Measurements from ENCODE around the gene IFI27. TPM values are rescaled to one million over a fixed set of nuclear protein-coding genes. Genes with fewer than 3 reads are reported as not detected.

The IFI27 gene
- total RNA-seq, 1 experiment from 2014 or later: 2.3 TPM

DNA sequence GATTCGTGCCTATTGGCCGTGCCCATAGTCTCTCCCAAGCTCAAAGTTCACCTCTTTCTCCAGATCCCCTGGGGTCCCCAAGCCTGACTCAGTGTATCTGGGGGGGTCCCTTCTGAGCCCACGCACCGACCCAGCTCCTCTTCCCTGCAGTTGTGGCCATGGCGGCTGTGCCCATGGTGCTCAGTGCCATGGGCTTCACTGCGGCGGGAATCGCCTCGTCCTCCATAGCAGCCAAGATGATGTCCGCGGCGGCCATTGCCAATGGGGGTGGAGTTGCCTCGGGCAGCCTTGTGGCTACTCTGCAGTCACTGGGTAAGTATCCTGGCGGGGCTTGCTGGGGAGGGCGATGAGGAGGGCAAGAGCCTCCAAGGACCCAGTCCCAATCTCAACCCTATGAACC, 5.1 kb downstream of the IFI27 start:
- CTCF ChIA-PET: no interaction called here
- ATAC-seq: no peak
- BruUV-seq (replicated peaks): no TSS peak
- no peaks in the 10 kb centered on the region for H3K4me1 ChIP-seq (ENCODE audit: control insufficient read depth, insufficient read depth, low read length)
- POLR2A ChIA-PET: interaction anchor here (0.5 to 0.6 kb wide), 2 partner anchors 19 to 68 kb away, joined by 3 to 4 read pairs; no protein-coding TSS in a partner anchor
- in situ Hi-C loops (cut with HindIII; ENCODE audit: low pct_unique_long_range_greater_than_20kb, low sequenced_read_pairs) (no loop called here), intact Hi-C loops (cut with micrococcal nuclease; ENCODE audit: unreplicated experiment) (no loop called here)
- DNase-seq (ENCODE audit: low read depth, low spot score): no peak
- H3K36me3 ChIP-seq (ENCODE audit: control insufficient read depth, insufficient read depth, low read length): no peaks in the 10 kb centered on the region; the same call in 1 of the 2 replicates
- no peak overlapping the region for H3K27ac ChIP-seq (ENCODE audit: low read length)
- TF ChIP-seq POLR2AphosphoS5 (IDR thresholded peaks at IDR 0.05; ENCODE audit: low read depth, low read length): no peak
- H3K4me3 ChIP-seq (ENCODE audit: low read depth in 2 of 2, low read length in 2 of 2): no peak overlapping the region
- H3K27me3 ChIP-seq (ENCODE audit: control insufficient read depth, insufficient read depth, low read length): no peaks in the 10 kb centered on the region
- no peaks in the 10 kb centered on the region for H3K9me3 ChIP-seq (ENCODE audit: control insufficient read depth, insufficient read depth, low read depth, low read length)

- H3K4me3 ChIP-seq (ENCODE audit: low read depth in 2 of 2, low read length in 2 of 2): no peak overlapping the region
- no peaks in the 10 kb centered on the region; the same call in 1 of the 2 replicates for H3K36me3 ChIP-seq (ENCODE audit: control insufficient read depth, insufficient read depth, low read length)
- DNase-seq (ENCODE audit: low read depth, low spot score) (no peak), ATAC-seq (no peak)
- no TSS peak for BruUV-seq (replicated peaks)
- no peak for TF ChIP-seq SIN3A (IDR thresholded peaks at IDR 0.05; ENCODE audit: borderline replicate concordance, insufficient read depth, low read depth, low read length)
- TF ChIP-seq TCF7L2 (IDR thresholded peaks at IDR 0.05; ENCODE audit: low read depth, low read length): no peak
- TF ChIP-seq POLR2AphosphoS5 (IDR thresholded peaks at IDR 0.05; ENCODE audit: low read depth, low read length): no peak
- TF ChIP-seq, protein P1, sequence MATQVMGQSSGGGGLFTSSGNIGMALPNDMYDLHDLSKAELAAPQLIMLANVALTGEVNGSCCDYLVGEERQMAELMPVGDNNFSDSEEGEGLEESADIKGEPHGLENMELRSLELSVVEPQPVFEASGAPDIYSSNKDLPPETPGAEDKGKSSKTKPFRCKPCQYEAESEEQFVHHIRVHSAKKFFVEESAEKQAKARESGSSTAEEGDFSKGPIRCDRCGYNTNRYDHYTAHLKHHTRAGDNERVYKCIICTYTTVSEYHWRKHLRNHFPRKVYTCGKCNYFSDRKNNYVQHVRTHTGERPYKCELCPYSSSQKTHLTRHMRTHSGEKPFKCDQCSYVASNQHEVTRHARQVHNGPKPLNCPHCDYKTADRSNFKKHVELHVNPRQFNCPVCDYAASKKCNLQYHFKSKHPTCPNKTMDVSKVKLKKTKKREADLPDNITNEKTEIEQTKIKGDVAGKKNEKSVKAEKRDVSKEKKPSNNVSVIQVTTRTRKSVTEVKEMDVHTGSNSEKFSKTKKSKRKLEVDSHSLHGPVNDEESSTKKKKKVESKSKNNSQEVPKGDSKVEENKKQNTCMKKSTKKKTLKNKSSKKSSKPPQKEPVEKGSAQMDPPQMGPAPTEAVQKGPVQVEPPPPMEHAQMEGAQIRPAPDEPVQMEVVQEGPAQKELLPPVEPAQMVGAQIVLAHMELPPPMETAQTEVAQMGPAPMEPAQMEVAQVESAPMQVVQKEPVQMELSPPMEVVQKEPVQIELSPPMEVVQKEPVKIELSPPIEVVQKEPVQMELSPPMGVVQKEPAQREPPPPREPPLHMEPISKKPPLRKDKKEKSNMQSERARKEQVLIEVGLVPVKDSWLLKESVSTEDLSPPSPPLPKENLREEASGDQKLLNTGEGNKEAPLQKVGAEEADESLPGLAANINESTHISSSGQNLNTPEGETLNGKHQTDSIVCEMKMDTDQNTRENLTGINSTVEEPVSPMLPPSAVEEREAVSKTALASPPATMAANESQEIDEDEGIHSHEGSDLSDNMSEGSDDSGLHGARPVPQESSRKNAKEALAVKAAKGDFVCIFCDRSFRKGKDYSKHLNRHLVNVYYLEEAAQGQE (IDR thresholded peaks at IDR 0.05; ENCODE audit: insufficient read depth in 1 of 2, low read depth in 2 of 2, low read length in 1 of 2): no peak
- TF ChIP-seq, protein P2, sequence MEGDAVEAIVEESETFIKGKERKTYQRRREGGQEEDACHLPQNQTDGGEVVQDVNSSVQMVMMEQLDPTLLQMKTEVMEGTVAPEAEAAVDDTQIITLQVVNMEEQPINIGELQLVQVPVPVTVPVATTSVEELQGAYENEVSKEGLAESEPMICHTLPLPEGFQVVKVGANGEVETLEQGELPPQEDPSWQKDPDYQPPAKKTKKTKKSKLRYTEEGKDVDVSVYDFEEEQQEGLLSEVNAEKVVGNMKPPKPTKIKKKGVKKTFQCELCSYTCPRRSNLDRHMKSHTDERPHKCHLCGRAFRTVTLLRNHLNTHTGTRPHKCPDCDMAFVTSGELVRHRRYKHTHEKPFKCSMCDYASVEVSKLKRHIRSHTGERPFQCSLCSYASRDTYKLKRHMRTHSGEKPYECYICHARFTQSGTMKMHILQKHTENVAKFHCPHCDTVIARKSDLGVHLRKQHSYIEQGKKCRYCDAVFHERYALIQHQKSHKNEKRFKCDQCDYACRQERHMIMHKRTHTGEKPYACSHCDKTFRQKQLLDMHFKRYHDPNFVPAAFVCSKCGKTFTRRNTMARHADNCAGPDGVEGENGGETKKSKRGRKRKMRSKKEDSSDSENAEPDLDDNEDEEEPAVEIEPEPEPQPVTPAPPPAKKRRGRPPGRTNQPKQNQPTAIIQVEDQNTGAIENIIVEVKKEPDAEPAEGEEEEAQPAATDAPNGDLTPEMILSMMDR (IDR thresholded peaks at IDR 0.05): no peak
- in situ Hi-C loops (cut with HindIII; ENCODE audit: low pct_unique_long_range_greater_than_20kb, low sequenced_read_pairs): no loop called here
- no peaks in the 10 kb centered on the region for H3K27me3 ChIP-seq (ENCODE audit: control insufficient read depth, insufficient read depth, low read length)
- intact Hi-C loops (cut with micrococcal nuclease; ENCODE audit: unreplicated experiment): no loop called here
- H3K27ac ChIP-seq (ENCODE audit: low read length): no peak overlapping the region
- H3K4me1 ChIP-seq (ENCODE audit: control insufficient read depth, insufficient read depth, low read length): no peaks in the 10 kb centered on the region
- H3K9me3 ChIP-seq (ENCODE audit: control insufficient read depth, insufficient read depth, low read depth, low read length): no peaks in the 10 kb centered on the region
- ChIA-PET POLR2A (no interaction called here), CTCF (no interaction called here)
Observed at GRCh38 chr14:94116701-94117100, 6.2 kb downstream of the IFI27 start.

- H3K36me3 ChIP-seq (ENCODE audit: control insufficient read depth, insufficient read depth, low read length): no peaks in the 10 kb centered on the region; the same call in 1 of the 2 replicates
- TF ChIP-seq, protein P2 (IDR thresholded peaks at IDR 0.05): no peak
- no peaks in the 10 kb centered on the region for H3K4me1 ChIP-seq (ENCODE audit: control insufficient read depth, insufficient read depth, low read length)
- no peak overlapping the region for H3K4me3 ChIP-seq (ENCODE audit: low read depth in 2 of 2, low read length in 2 of 2)
- in situ Hi-C loops (cut with HindIII; ENCODE audit: low pct_unique_long_range_greater_than_20kb, low sequenced_read_pairs): no loop called here
- ChIA-PET CTCF (no interaction called here), POLR2A (no interaction called here)
- ATAC-seq: no peak
- no peak for DNase-seq (ENCODE audit: low read depth, low spot score)
- BruUV-seq (replicated peaks): no TSS peak
- no peaks in the 10 kb centered on the region for H3K27me3 ChIP-seq (ENCODE audit: control insufficient read depth, insufficient read depth, low read length)
- intact Hi-C loops (cut with micrococcal nuclease; ENCODE audit: unreplicated experiment): no loop called here
- H3K27ac ChIP-seq (ENCODE audit: low read length): no peak overlapping the region
- H3K9me3 ChIP-seq (ENCODE audit: control insufficient read depth, insufficient read depth, low read depth, low read length): no peaks in the 10 kb centered on the region
Observed at GRCh38 chr14:94117856-94118255, 7.3 kb downstream of the IFI27 start.

All from Panc1 (cell line).